GM23248 (cell line): ENCODE measurements around the gene EEA1. TPM values are rescaled to one million over a fixed set of nuclear protein-coding genes. Genes with fewer than 3 reads are reported as not detected.

Experiments
- DNase-seq: peaks from one replicate; pipeline ENCODE4 v3.0.0-alpha.2; 2015
- H2AFZ ChIP-seq: fragments of 200-600 bp; sonication (generic); 2 replicates; pipeline ENCODE4 v1.6.1; 2016; ENCODE audit warnings: antibody characterized with exemption
- H3F3A ChIP-seq: fragments of 200-600 bp; sonication (generic); 2 replicates; pipeline ENCODE4 v1.6.1; 2016; ENCODE audit warnings: mild to moderate bottlenecking, antibody characterized with exemption, mixed run types; ENCODE audit not compliant: insufficient read depth
- H3K27ac ChIP-seq: fragments of 200-600 bp; sonication (generic); 2 replicates; pipeline ENCODE4 v1.5.1; 2016; ENCODE audit warnings: mild to moderate bottlenecking
- H3K27me3 ChIP-seq: fragments of 200-600 bp; sonication (generic); replicated peaks from 2 replicates; pipeline ENCODE4 v1.6.1; 2016; ENCODE audit warnings: mild to moderate bottlenecking; ENCODE audit not compliant: insufficient read depth
- H3K36me3 ChIP-seq: fragments of 200-600 bp; sonication (generic); 2 replicates; pipeline ENCODE4 v1.6.1; 2016; ENCODE audit warnings: low read depth, mild to moderate bottlenecking
- H3K4me1 ChIP-seq: fragments of 200-600 bp; sonication (generic); 2 replicates; pipeline ENCODE4 v1.6.1; 2016; ENCODE audit warnings: mild to moderate bottlenecking; ENCODE audit not compliant: insufficient read depth
- H3K4me2 ChIP-seq: fragments of 200-600 bp; sonication (generic); one replicate; pipeline ENCODE4 v1.6.1; 2016; ENCODE audit warnings: mild to moderate bottlenecking; ENCODE audit not compliant: unreplicated experiment
- H3K4me3 ChIP-seq: fragments of 200-600 bp; sonication (generic); 2 replicates; pipeline ENCODE4 v1.5.1; 2016; ENCODE audit warnings: mild to moderate bottlenecking
- H3K79me2 ChIP-seq: fragments of 200-600 bp; sonication (generic); 2 replicates; pipeline ENCODE4 v1.6.1; 2016; ENCODE audit warnings: mild to moderate bottlenecking; ENCODE audit not compliant: insufficient read depth
- H3K9ac ChIP-seq: fragments of 200-600 bp; sonication (generic); 2 replicates; pipeline ENCODE4 v1.6.1; 2016; ENCODE audit warnings: mild to moderate bottlenecking
- H3K9me2 ChIP-seq: fragments of 200-600 bp; sonication (generic); 2 replicates; pipeline ENCODE4 v1.6.1; 2016; ENCODE audit warnings: mixed run types, mild to moderate bottlenecking, moderate library complexity; ENCODE audit not compliant: insufficient read depth
- H3K9me3 ChIP-seq: fragments of 200-600 bp; sonication (generic); one replicate; pipeline ENCODE4 v1.6.1; 2017; ENCODE audit warnings: low read depth
- H4K20me1 ChIP-seq: fragments of 200-600 bp; sonication (generic); 2 replicates; pipeline ENCODE4 v1.6.0; 2016; ENCODE audit not compliant: insufficient read depth
- EZH2 ChIP-seq: fragments of 200-600 bp; sonication (generic); IDR thresholded peaks from 2 replicates; pipeline ENCODE4 v1.6.1; 2018; ENCODE audit warnings: antibody characterized with exemption, mild to moderate bottlenecking; ENCODE audit not compliant: insufficient read depth, poor library complexity, severe bottlenecking
- EZH2phosphoT487 ChIP-seq: fragments of 200-600 bp; sonication (generic); IDR thresholded peaks from 2 replicates; pipeline ENCODE4 v1.6.1; 2018; ENCODE audit warnings: antibody characterized with exemption, moderate library complexity, mild to moderate bottlenecking, low read depth; ENCODE audit not compliant: insufficient read depth
- WGBS, 2 experiments: methylation state at CpG; one replicate each; pipeline ENCODE4 v1.1.6; 2015 to 2017; ENCODE audit warnings: low lambda C conversion rate in 2 of 2, low coverage in 1 of 2; ENCODE audit errors: missing lambda C conversion rate in 2 of 2; 5-methylcytosine and 5-hydroxymethylcytosine counted together
- in situ Hi-C: fragments of 300-500 bp; cut with MboI; formaldehyde crosslinking; loops from 2 replicates; pipeline ENCODE4 v1.15.0; 2020
- polyA plus RNA-seq: library from polyadenylated mRNA; unstranded; fragments of >200 nt; fragmentation: Nextera tagmentation; extraction: Ambion mirVana; gene quantifications from 2 replicates; pipeline ENCODE4 v1.2.1, GENCODE V29; 2016
- total RNA-seq: library from RNA; depleted of rRNA; stranded (reverse); fragments of >200 nt; shearing (Covaris generic); gene quantifications from 2 replicates; pipeline ENCODE4 v1.2.3, GENCODE V29; 2014

The EEA1 gene
- total and polyA plus RNA-seq, 2 experiments from 2014 or later: 17.8 to 55.7 TPM

DNA sequence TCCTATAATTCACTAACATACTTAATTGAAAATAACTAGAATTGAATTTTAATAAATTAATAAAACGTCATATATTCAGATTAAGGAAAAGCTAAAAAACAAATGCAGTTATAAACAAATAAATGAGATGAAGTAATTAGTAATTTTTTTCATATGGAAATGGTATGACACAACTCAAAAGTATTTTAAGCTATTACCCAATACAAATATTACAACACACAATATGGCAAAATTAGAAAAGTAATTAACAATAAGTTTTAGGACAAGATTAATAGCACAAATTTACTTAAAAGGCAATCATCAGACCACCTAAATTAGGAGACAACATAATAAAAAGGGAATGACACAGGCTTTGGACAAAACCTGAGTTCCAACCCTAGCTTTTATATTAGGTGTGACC, 81.7 kb downstream of the EEA1 start:
- peak; percentile 29 for DNase-seq
- H3K9me3 ChIP-seq: no peaks in the 10 kb centered on the region
- no peak overlapping the region for H2AFZ ChIP-seq
- H3K9me2 ChIP-seq: no peaks in the 10 kb centered on the region
- no peak overlapping the region for H3K4me3 ChIP-seq
- in situ Hi-C loops: no loop called here
- H3K4me1 ChIP-seq: peaks cover 10% of the 10 kb centered on the region
- peak overlapping the region; percentile 29; the same call in 1 of the 2 replicates for H3K27ac ChIP-seq
- H3K79me2 ChIP-seq: no peaks in the 10 kb centered on the region; the same call in 1 of the 2 replicates
- H3K27me3 ChIP-seq: no peaks in the 10 kb centered on the region
- no peak overlapping the region for H3K4me2 ChIP-seq
- peaks cover 38% of the 10 kb centered on the region for H3K36me3 ChIP-seq
- H3F3A ChIP-seq: no peaks in the 10 kb centered on the region
- H3K9ac ChIP-seq: no peak overlapping the region
- TF ChIP-seq EZH2: no peak
- TF ChIP-seq EZH2phosphoT487: no peak
- whole genome bisulfite sequencing, 2 experiments: 0 to 8% methylated on average over 1 of the region's 1 CpG
- no peaks in the 10 kb centered on the region for H4K20me1 ChIP-seq

- H3K36me3 ChIP-seq: peaks cover 39% of the 10 kb centered on the region
- H3K9me3 ChIP-seq: no peaks in the 10 kb centered on the region
- peaks cover 10% of the 10 kb centered on the region for H3K4me1 ChIP-seq
- WGBS, 2 experiments: 95 to 98% methylated on average over 3 of the region's 3 CpGs
- no peak overlapping the region for H3K9ac ChIP-seq
- H4K20me1 ChIP-seq: no peaks in the 10 kb centered on the region
- no peak overlapping the region for H3K4me3 ChIP-seq
- no peak overlapping the region for H2AFZ ChIP-seq
- no peak for DNase-seq
- no peaks in the 10 kb centered on the region for H3F3A ChIP-seq
- no peaks in the 10 kb centered on the region for H3K27me3 ChIP-seq
- peaks cover 5% of the 10 kb centered on the region; the same call in 1 of the 2 replicates for H3K79me2 ChIP-seq
- H3K9me2 ChIP-seq: no peaks in the 10 kb centered on the region
- no peak overlapping the region for H3K4me2 ChIP-seq
- no peak overlapping the region for H3K27ac ChIP-seq
- TF ChIP-seq EZH2 (no peak), EZH2phosphoT487 (no peak)
- in situ Hi-C loops: no loop called here
Measured at GRCh38 chr12:92845329-92845728, 83.8 kb downstream of the EEA1 start.

- peaks cover 12% of the 10 kb centered on the region for H3K4me1 ChIP-seq
- no peaks in the 10 kb centered on the region for H4K20me1 ChIP-seq
- H3K27ac ChIP-seq: no peak overlapping the region
- no peak overlapping the region for H3K4me2 ChIP-seq
- H3K9me3 ChIP-seq: no peaks in the 10 kb centered on the region
- H3K27me3 ChIP-seq: no peaks in the 10 kb centered on the region
- no peaks in the 10 kb centered on the region for H3K9me2 ChIP-seq
- 97 to 100% methylated on average over 1 of the region's 1 CpG for WGBS, 2 experiments
- no peak overlapping the region for H3K9ac ChIP-seq
- TF ChIP-seq EZH2phosphoT487 (no peak), EZH2 (no peak)
- in situ Hi-C loops: no loop called here
- no peak overlapping the region for H2AFZ ChIP-seq
- H3K4me3 ChIP-seq: no peak overlapping the region
- H3K36me3 ChIP-seq: peaks cover 32% of the 10 kb centered on the region
- no peaks in the 10 kb centered on the region for H3F3A ChIP-seq
- peaks cover 8% of the 10 kb centered on the region; the same call in 1 of the 2 replicates for H3K79me2 ChIP-seq
- no peak for DNase-seq
Measured at GRCh38 chr12:92844151-92844763, 84.8 kb downstream of the EEA1 start.

DNA sequence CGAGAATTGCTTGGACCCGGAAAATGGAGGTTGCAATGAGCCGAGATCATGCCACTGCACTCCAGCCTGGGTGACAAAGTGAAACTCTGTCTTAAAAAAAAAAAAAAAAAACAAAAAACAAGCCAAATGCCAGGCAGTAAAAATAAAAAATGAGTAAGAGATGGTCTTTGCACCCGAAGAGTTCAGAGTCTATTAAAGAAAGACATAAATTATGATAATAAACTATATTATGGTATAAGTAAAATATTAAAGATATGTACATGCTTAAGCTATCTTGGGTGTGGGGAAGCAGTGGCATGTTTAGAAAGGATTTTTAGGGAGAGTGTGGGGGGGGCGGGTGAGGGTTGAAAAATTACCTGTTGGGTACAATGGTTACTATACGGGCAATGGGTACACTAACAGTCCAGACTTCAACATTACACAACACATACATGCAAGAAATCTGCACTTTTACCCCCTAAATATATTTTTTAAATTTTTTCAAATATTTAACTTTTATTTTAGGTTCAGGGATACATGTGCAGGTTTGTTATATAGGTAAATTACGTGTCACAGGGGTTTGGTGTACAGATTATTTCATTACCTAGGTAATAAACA, 99.3 kb downstream of the EEA1 start:
- Histone ChIP-seq H3K9me2 (no peaks in the 10 kb centered on the region), H2AFZ (no peak overlapping the region), H3K4me2 (no peak overlapping the region), H3K27ac (no peak overlapping the region), H3K36me3 (peaks cover 32% of the 10 kb centered on the region), H3K9me3 (no peaks in the 10 kb centered on the region), H4K20me1 (no peaks in the 10 kb centered on the region), H3K9ac (no peak overlapping the region), H3K79me2 (peaks cover 9% of the 10 kb centered on the region), H3K4me1 (no peaks in the 10 kb centered on the region), H3K4me3 (no peak overlapping the region), H3K27me3 (no peaks in the 10 kb centered on the region), H3F3A (no peaks in the 10 kb centered on the region)
- DNase-seq: no peak
- 90% methylated on average over 7 of the region's 7 CpGs for WGBS, 2 experiments
- TF ChIP-seq EZH2phosphoT487 (no peak), EZH2 (no peak)
- in situ Hi-C loops: no loop called here
